GM21786 (cell line): ENCODE measurements around the gene ATP10A.
A peak's percentile ranks its signal among the peaks of the same experiment; 100 is the strongest.
"Not testable (repeated sequence)": the region's sequence is repeated elsewhere in the genome, so short reads cannot be mapped to it uniquely, and the experiment has no call there.

Experiments used
- ATAC-seq: cut with Tn5 transposase; IDR thresholded peaks from one replicate; pipeline ENCODE4 v1.9.1; 2021; ENCODE audit not compliant: unreplicated experiment

Gene ATP10A

DNA sequence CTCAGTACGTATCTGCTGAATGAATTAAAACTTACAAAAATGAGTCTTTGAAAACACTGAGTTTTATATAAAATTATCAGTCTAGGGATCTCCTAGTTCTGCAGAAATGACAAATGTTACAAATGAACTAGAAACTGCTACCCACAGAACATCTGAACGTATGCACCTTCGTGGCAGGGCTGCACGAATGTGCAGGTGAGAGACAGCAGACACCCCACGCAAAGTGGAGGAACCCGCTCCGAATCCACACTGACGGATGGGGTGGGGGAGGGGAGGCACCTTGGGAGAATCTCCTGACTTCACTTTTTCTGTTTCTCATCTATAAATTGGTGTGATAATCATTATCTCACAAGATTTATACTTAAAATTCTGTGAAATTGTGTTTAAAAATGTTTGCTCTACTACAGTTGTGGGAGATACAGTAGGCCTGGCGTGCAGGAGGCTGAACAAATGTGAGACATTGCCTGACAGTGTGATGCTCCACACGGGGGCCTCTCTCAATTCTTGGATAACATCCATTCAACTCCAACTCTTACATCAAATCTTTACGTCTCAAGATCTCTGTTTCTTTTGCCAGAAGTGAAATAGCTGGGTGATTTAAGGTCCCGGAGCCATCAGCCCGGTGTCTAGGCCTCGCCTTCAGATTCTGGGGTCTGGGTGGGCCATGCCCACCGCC, 86.9 kb downstream of the ATP10A start:
- ATAC-seq = no peak

DNA sequence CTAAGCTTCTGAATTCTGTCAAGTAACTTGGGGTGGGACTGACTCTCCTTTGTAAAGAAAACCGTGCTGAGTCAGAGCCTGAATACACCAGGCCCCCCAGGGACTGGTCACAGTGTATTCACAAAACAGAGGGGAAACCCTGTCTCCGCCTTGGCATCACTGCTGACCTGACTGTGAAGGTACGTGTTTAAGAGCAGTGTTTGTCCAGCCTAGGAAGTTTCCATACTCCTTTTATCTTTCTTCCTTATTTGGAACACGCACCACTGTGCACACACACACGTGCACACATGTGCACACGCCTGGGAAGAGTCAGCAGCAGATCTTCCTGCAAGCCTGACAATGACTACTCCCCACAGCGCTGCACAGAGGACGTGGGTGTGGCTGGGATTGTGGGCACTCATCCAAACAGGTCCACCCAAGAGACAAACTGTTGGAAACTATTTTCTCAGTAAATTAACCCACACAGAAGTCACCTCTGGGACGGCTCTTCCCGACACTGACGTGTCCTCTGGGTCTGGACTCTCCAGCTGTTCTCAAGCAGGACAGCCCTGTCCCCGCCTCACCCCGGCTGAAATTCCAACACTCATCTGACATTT, 87.7 kb downstream of the ATP10A start:
- peak; percentile 87 for ATAC-seq

DNA sequence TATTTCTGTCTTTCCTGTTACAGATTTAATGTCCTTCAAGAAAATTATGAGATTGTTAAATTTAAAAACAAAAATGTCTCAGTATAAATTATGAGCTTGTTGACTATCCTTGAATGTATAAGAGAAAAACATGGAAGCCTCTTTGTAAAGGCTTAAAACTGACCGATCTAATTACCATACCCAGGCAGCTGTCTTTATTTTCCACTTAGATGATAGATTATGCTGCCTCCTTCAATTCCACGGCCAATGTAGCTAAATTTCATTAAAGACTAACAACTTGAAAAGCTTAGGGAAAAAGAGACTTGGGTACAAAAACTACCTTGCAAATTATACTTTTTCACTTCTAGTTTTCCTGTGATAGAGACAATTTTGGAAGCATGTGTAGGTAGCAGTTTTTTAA, 88.3 kb downstream of the ATP10A start:
- no peak for ATAC-seq

DNA sequence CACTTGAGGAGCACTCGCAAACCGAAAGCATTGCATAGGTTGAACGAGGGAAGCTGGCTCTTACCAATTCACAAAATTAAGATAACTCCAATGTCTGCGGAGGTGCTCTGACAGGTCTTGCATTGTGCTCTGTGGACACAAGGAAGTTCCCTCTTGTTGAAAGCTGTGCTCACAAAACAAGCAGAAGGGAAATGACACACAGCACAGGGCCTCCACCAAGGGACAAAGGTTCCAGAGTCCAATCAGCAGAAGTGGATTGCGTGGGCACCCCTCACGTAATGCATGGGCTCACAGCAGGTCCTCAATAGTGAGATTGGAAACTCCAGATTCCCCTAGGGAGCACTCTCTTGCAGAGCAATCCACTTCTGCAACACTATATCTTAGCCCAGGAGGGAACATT, 89.9 kb downstream of the ATP10A start:
- no peak for ATAC-seq

DNA sequence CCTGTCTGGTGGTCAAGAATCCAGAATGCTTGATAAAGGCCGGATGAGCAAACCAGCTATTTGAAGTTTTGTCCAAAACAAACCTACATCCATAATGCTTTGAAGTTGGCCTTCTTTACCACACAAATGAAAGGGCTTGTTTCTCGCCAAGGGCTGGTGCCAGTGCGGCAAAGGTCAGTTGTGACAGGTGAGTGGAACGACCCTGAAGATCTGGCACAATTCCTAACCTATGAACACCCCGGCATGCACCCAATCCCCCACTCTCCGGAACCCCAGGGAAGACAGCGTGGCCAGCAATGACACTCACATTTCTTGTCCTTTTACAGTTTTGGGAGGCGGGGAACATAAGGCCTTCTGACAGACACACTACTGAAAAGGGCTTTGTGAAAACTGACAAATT, 90.6 kb downstream of the ATP10A start:
- ATAC-seq = no peak

DNA sequence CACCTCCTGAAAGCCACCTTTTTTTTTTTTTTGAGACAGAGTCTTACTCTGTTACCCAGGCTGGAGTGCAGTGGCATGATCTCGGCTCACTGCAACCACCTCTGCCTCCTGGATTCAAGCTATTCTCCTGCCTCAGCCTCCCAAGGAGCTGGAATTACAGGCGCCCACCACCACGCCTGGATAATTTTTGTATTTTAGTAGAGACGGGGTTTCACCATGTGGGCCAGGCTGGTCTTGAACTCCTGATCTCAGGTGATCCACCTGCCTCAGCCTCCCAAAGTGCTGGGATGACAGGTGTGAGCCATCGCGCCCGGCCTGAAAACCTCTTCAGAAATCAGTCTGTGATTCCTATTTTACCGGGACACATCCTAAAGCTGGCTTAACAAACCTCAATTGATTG, 91.4 kb downstream of the ATP10A start:
- not testable (repeated sequence) for ATAC-seq

DNA sequence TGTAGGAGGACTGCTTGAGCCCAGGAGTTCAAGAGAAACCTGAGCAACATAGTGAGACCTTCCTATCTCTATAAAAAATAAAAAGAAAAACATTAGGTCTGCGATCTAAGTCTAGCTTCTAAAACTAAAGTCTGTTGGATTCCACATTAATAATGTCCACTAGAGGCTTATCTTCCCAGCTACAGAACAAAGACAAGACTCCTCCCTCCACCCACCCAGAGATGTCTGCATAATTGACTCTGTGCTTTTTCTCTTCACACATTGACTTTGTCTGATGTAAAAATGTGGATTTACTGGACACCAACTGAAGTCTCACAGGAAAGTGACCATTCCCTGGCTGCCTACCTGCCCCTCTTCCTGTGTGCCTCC, 91.8 kb downstream of the ATP10A start:
- ATAC-seq = no peak

DNA sequence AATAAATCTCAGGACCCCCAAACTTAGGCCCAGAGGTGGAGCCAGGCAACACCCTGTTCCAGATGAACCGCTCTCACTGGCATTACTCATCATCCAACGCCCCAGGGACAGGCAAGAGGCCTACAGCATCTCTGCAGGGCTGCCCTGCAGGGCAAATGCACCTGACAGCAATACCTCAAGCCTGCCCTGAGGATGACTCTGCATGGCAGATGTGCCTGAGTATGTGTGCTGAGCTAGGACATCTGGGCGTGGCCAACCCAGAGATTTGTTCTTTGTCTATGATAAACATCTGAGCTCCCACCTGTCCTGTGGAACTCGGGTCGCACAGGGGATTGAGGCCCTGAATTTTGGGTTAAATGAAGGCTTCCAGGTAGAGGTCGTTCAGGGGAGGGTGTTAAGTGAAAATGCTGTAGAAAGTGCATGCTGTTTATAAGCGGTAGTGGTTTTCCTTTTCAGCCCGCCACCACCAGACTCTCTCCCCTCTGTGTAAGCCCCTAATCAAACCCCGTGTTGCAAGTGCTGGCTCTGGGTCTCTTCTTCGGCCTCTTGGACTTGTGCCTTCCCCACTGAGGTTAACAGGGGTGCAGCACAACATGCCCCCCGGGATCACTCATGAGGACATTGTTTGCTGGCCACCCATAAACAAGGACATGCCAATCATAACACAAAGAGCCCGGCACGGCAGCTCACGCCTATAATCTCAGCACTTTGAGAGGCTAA, 92.3 kb downstream of the ATP10A start:
- ATAC-seq = no peak

DNA sequence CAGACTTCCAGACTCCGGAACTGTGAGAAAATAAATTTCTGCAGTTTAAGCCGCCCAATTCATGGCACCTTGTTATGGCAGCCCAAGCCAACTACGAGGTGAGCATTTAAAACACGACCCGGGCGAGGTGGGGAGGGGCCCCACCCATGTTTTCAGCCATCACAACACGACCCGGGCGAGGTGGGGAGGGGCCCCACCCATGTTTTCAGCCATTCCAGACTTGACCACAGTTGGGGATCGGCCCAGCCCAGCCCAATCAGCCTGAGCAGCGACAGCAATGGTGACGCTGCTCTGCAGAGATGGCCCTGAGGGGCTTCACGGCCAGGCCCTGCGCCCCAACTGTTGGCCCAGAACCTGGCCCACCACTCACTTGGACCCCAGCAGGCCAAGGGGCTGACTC, 93.1 kb downstream of the ATP10A start:
- ATAC-seq = no peak

DNA sequence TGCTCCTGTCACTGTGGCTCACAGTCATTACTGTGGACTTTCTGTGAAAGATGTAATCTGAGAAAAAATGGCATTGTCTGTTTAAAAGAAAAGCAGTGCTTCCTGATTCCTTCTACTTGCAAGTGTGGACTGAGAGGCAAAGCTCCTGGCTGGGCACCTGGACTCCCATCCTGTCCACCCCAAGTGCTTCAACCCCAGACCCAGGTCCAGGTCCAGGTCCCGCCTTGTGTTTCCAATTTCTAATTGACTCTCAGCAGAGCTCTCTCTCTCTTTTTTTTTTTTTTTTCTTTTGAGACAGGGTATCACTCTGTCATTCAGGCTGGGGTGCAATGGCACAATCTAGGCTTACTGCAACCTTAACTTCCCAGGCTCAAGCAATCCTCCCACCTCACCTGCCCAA, 94.9 kb downstream of the ATP10A start:
- no peak for ATAC-seq

DNA sequence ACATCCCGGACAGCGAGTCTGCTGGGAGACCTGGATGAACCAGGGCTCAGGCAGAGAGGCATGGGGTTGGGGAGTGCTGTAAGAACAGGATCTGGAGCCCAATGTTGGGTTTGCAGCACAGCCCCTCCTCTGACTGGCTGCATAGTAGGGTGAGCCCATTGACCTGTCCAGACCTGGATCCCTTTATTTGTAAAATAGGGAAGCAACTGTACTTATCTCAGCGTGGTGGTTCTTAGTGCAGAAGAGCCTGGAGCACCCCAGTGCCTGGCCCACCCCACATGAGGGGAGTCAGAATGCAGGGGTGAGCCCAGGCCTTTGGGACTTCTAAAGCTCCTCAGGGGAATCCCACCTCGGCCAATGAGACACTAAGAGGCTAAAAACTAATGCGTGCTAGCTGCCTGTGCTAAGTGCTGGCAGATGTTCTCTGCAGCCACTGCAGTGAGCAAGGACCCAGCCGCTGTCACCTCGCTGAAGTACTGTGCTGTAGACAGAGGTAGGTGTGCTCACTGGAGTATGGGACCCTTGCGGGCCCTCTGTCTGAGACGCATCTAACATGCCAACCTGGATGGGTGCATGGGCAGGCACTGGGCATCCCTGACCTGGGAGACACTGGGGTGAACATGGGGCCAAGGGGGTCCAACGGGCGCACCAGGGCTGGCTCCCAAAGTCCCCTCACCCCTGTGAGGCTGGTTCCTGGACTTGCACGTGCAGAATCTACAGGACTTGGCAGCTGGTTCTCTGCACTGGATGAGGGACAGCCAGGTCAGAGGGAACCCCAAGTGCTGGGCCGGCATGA, 95.6 kb downstream of the ATP10A start:
- no peak for ATAC-seq

DNA sequence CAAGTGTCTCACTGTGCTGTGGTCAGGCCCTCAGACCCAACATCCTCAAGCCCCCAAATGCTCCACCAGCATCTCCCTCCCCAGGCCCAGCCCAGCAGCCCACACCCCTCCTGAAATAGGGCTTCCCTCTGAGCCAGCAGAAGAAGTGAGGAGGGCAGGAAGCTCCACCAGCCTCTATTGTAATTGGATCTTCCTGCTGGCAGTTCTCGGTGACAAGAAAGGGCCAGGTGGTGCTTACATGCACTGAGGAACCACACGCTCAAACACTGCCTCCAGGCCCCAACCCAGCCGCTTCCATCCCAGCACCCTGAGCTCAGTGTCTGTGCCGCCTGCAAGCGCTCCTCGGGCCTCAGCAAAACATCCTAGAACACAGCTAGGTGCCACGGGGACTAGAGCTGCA, 96.7 kb downstream of the ATP10A start:
- ATAC-seq = no peak

DNA sequence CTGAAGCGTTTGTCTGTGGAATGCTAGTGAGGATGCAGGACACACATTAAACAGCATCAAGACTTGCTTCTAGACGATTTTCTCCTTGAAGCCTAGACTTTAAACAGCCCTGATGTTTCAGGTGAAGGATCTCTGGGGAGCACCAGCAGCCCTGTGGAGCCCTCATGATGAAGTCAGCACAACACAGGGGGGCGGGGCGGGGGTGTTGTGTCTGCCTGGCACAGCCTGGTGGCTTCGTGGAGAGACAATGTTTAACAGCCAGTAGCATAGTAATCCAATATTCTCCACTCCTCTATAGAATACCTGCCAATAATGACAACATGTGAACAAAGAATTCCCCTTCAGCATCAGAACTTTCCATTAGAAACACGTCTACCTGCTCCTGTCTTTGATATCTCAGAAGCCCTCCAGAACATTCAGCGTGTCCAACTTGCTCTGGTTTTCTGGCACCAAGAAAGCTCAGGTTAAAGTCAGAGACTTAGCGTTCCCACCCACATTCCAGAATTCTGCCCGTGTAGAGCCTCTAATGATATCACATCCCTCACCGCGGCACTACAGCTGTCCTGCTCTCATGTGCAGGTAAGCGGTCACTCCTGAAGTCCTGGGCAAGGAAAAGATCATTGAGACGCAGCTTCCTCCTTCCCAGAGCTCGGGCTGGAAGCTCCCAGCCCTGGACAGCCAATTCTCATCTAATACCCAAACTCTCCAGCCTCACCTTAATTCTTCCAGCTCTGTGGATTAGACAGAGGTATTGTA, 98.0 kb downstream of the ATP10A start:
- no peak for ATAC-seq

DNA sequence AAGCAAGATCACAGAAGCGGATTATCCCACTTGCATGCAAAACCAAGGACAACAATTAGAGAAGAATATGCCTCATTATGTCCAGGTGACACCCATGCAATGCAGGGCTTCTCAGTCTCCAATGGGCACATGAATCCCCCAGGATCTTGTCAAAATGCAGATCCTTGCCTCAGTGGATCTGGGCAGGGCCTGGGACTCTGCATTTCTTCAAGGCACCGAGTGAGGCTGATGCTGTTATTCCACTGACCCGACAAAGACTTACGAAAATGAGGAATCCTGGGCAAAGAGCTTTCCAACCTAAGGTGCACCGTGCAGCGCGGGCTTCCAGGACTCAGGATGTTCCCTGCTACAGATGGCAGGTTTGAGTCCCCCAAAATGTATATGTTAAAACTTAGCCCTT, 99.2 kb downstream of the ATP10A start:
- no peak for ATAC-seq

DNA sequence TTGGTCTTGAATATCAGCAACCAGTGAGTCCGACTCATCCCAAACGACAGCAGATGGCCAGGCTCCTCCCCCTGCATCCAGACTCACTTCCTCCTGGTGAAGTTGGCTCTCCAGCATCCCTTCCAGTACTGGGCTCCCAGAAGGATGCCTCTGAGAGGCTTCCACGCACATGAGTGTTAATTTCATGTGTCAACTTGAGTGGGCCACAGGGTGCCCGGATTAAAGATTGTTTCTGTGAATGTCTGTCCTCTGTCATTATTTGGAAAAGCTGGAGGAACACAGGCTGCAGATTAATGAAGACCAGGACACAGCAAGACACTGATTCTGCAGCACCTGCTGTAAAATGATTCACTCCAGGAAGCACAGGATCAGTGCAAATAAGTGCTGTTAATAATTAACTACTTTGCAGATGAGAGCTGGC, 99.8 kb downstream of the ATP10A start:
- ATAC-seq = no peak

DNA sequence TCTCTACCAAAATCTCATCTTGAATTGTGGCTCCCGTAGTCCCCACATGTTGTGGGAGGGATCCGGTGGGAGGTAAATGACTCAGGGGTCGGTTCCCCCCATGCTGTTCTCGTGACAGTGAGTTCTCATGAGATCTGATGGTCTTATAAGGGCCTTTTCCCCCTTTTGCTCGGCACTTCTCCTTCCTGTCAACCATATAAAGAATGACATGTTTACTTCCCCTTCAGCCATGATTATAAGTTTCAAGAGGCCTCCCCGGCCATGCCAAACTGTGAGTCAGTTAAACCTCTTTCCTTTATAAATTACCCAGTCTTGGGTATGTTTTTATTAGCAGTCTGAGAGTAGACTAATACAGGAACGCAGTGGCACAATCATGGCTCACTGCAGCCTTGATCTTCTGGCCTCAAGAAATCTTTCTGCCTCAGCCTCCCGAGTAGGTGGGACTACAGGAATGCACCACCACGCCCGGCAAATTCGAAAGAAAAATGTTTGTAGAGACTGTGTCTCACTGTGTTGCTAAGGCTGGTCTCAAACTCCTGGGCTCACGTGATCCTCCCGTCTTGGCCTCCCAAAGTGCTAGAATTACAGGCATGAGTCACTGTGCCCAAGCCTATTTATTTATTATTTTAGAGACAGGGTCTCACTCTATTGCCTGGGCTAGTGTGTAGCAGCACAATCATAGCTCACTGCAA, 101.0 kb downstream of the ATP10A start:
- ATAC-seq = no peak

DNA sequence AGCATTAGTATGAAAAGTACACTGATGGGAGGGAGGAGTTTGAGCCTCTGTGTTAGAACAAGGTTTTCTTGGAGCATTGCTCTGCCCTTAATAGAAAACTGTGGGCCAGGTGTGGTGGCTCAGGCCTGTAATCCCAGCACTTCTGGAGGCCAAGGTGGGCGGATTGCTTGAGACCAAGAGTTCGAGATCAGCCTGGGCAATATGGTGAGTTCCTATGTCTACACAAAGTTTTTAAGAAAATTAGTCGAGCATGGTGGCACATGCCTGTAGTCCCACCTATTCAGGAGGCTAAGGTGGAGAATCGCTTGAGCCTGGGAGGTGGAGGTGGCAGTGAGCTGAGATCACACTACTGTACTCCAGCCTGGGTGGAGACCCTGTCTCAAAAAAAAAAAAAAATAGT, 103.7 kb downstream of the ATP10A start:
- no peak for ATAC-seq

DNA sequence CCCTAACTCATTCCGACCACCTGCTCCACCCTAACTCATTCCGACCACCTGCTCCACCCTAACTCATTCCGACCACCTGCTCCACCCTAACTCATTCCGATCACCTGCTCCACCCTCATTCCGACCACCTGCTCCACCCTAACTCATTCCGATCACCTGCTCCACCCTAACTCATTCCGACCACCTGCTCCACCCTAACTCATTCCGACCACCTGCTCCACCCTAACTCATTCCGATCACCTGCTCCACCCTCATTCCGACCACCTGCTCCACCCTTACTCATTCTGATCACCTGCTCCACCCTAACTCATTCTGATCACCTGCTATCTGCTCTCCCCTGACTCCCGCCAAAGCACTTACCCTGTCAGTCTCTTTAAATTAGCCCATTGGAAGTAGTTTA, 104.5 kb downstream of the ATP10A start:
- ATAC-seq = not testable (repeated sequence)

DNA sequence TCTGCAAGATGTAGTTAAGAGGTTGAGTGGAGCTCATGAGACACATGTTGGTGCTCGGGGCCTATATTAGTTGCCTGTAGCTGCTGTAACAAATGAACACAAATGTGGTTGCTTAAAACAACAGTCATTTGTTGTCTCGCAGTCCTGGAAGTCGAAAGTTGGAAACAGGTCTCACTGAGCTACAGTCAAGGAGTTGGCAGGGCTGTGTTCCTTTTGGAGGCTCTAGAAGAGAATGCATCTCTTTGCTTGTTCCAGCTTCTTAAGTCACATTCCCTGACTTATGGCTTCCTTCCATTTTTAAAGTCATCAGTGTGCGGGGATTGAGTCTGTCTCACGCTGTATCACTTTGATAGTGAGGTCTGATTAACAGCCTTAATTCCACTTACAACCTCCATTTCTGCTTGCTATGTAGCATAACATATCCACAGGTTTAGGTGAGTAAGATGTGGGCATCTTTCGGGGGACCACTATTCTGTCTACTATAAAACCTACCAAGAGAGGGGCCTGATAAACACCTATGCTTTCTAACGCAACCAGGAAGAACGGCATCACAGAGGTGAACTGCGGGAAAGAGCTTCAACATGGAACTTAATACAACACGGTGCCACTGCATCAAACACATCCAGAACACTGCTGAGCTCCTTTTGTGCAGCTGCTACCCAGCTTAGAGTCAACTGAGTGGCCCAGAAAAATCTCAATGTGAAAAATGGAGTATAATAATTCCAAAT, 119.4 kb downstream of the ATP10A start:
- no peak for ATAC-seq
